HG03342 (cell line): ENCODE measurements around the gene PGA3.
"Not testable (repeated sequence)": the region's sequence is repeated elsewhere in the genome, so short reads cannot be mapped to it uniquely, and the experiment has no call there.

Experiments used
- ATAC-seq: cut with Tn5 transposase; IDR thresholded peaks from one replicate; pipeline ENCODE4 v1.9.1; 2021; ENCODE audit warnings: mild to moderate bottlenecking, moderate library complexity; ENCODE audit not compliant: unreplicated experiment

Gene PGA3

DNA sequence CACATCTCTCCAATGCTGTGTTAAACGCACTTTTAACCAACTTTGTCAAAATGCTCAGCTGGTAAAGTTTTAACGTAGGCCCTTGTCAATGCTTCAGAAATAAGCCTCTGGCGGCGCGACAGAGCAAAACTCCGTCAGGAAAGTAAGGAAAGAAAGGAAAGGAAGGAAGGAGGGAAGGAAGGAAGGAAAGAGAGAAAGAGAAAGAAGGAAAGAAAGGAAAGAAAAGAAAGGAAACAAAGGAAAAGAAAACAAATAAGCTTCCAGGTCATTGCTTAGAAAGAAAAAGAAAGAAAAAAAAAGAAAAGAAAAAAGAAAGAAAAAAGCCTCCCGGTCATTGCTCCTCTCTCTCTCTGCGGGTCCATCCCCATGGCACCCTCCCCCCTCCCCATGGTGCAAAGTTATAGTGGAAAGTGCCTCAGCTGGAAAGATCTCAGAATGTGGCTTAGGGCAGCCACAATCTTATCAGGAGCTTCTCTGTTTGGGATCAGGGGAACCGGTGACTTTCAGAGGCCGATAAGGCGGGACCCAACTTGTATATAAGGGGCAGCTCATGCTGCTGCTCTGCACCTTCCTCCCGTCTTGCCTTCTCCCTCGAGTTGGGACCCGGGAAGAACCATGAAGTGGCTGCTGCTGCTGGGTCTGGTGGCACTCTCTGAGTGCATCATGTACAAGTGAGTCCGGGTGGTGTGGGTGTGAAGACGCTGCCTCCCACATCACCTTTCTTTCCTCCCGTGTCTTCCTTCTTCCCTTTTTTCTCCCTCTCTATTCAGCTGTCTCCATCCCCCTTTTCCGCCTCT lies at the start of gene PGA3:
TSS of gene PGA3 (plus strand) at position 566 of the 797 bp plus-strand sequence. CDS start at position 616, 50 bp downstream.
- ATAC-seq, result not testable (repeated sequence)

DNA sequence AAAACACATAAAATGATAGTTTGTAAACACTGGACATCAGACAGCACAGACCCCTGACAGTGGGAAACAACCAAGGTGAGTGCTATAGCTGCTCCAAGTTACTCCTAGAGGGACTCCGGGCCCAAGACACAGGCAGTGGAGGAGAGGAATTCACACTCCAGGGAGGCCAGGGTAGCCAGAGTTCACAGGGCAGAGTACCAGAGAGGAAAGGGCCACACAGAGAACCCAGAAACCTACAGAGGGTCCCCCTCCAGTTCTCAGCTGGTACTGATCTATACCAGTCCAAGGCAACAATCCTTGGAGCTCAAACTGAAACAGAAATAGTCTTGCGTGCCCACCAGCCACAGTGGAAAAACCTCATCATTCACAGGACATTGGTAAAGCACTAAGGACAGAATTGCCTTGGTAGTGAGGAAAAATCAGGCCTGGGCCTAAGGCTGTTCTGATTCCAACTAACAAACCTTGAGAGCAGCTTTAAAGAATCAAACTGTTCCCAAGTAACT lies 49.7 kb upstream of the PGA3 start:
- ATAC-seq, result no peak

DNA sequence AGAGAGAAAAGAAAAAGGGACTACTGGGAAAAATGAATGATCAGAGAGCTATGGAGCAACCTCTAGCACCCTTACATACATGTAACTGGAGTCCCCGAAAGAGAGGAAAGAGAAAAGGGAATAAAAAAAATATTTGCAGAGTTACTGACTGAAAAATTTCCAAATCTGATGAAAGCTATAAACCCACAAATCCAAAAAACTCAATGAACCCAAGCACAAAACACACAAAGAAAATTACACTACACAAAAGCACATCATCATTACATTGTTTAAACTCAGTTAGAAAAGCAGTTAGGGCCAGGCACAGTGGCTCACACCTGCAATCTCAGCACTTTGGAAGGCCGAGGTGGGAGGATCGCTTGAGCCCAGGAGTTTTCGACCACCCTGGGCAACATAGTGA lies 48.8 kb upstream of the PGA3 start:
- ATAC-seq, result no peak

DNA sequence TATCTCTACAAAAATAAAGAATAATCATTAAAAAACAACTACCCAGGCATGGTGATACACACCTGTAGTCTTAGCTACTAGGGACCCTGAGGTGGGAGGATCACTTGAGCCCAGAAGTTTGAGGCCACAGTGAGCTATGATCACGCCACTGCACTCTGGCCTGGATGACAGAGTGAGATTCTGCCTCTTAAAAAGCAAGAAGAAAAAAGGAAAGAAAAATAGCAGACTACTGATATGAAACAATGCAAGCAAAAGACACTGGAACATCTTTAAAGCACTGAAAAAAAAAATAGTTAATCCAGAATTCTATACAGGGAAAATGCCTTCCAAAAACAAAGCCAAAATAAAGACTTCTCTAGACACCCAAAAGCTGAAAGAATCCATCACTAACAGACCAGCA lies 48.0 kb upstream of the PGA3 start:
- no peak for ATAC-seq

DNA sequence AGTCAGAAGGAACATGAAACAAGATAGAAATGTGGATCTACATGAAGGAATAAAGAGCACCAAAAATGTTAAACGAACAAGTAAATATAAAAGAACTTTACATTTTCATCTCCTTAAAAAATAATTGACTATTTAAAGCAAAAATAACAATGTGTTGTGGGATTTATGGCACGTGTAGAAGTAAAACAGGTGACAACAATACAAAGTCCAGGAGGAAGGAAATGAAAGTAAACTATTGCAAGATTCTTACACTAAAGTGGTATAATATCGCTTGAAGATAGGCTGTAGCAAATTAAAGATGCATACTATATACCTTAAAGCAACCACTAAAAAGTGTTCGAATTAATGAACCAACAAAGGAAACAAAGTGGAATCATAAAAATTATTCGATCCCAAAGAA lies 47.6 kb upstream of the PGA3 start:
- no peak for ATAC-seq

DNA sequence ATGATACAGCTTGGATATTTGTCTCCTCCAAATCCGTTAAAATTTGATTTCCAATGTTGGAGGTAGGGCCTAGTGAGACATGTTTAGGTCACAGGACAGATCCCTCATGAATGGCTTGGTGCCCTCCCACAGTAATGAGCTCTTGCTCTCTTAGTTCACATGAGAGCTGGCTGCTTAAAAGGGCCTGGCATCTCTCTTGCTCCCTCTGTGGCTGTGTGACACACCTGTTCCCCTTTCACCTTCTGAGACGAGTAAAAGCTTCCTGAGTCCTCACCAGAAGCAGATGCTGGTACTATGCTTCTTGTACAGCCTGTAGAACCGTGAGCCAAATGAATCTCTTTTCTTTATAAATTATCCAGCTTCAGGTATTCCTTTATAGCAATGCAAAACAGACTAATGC lies 45.6 kb upstream of the PGA3 start:
- no peak for ATAC-seq

DNA sequence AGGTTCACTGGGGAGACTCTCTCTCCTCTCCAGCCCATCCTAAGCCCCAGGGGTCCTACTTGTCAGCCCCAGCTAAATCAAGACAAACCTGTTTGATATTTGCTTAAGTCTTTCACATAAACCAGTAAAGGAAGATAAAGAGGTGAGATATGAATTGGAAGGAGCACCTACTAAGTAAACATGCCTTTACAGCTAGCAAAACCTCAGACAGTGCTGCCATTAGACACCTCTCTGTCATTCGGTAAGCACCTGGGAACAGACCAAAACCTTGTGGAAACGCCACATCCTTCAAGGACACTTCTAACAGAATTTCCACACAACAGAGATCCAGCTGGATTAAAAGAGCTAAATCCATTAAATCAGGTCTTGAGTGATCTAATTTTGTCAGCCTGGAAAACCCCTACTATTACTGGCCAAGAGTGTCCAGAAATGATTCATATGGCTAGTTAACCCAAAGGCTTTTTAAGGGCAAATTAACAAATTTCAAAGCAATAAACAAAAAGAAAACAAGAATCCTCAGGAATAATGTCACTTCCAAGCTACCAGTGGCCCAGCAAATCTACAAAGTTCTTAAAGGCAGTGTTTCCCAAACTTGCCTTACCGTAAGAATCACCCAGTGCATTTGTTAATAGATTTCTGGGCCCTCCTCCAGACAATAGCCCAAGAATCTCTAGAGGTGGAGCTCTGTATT lies 44.5 kb upstream of the PGA3 start:
- no peak for ATAC-seq

DNA sequence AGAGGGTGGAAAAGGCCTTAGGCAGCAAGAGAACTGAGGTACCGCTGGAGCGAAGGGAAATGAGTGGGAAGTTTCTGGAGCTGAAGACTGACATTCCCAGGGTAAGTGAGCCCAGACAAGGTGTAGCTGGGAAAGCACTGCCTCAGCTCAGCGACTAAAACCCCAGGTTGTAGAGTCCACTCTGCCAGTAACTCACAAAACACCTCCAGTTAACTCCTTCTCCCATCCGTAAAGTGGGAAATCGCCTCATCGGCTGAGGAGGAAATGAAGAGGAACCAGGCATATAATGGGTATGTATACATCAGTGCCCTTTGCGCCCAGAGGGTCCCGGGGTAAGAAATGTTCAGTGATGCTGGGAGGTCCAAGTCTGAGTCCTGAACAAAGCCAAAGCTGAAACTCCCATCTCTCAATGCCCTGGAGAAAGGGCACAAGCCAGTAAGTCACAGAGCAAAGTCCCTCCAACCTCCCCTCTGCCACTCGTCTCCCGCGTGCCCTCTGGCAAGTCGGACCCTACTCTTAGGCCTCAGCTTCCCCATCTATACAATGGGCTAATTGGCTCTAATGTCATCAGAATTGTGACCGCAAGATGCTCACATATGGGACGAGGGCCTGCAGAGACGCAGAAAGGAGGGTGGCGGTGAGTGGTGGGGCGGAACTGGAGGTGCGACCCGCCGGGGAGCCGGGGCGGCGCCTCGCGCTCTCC lies 42.7 kb upstream of the PGA3 start:
- ATAC-seq, result peak; percentile 0

DNA sequence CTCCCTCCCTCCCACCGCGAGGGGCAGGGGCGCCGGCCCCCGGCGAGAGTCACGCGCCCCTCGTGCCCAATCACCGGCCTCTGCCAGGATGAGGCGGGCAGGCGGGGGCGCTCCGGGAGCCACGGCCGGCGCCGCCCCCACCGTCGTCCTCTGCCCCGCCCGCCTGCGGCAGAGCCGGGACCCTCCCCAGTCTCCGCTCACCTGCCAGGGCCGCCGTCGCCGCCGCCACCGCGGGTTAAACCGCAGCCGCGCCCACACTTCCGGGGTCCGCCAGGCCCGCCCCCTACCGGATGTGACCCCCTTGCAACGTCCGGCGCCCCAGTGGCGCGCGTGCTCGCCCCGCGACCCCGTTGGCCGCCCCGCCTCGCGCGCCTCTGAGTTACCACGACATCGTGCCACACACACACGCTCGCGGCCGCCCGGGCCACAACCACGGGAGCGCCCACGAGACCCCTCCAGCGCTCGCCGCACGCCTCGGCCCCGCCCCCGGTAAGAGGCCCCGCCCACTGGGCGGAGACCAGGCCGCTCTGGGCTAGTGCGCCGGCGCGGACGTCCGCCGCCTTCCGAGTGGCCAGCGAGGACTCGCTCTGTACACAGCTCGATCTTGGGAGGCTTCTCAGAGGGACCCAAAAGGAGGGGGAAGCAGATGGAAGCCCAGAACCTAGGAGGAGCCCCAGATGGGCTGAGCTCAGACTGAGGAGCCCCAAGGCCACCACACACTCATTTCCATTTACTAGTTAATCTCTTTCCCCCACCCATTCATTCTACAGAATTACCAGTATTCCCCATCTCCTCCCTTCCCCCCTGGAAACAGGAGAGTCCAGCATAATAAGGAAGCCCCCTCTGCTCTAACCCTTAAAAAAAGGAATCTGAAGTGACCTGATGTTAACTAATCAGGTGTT lies 41.9 kb upstream of the PGA3 start, which contains the start of gene VPS37C:
TSS of gene VPS37C (minus strand) at position 237 of the 902 bp plus-strand sequence. CDS start 22,597 bp downstream, outside the sequence.
- ATAC-seq, result peak; percentile 68

DNA sequence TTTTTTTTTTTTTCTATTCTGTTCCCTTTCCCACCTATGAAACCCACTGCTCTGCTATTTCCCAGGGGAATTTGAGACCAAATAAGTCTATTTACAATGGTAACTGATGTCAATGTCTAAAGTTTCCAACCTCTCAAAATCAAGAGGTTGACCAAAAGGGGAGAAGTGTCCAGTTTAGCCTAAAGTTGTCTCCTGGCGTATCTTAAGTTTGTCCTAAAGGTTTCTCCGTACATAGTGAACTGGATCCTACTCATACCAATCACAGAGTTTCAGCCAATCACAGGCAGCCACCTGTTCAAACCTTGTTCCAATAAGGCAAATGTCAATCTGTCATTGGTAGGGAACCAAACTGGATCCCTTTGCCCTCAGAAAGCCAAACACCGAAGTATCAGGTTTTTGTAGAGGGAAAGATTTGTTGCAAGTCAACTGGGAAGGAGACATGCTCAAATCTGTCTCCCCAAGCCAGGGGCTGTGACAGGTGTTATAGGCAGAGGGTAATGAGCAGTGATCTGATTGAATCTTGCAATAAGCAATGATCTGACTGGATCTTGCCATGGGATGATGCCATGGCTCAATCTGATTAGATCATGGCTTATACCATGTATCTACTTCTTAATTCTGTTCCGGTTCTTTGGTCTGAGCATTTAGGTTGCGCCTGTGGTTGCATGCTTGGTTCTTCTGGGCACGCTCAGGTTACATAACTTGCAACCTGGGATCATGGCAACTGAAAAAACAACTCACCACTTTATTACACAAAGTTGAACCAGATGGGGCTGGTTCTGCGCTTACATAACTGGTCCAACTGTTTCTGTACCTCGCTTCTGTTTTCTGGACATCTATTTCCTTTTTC lies 41.0 kb upstream of the PGA3 start:
- ATAC-seq, result no peak

DNA sequence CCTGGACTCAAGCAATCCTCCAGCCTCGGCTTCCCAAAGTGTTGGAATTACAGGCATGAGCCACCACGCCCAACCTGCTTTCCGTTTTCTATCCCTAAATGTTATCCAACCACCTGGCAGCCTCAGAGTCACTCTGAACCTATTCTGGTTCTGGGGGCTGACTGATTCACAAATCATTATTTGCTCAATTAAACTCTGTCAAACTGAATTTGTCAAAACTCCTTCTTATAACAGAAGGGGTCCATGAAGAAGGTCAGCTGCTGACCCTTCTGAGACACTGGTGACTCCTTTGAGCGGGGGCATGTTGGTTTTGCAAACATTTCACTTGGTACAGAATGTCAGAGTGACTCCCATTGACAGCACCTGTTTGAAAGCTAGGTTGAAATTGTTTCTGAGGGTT lies 40.3 kb upstream of the PGA3 start:
- no peak for ATAC-seq

DNA sequence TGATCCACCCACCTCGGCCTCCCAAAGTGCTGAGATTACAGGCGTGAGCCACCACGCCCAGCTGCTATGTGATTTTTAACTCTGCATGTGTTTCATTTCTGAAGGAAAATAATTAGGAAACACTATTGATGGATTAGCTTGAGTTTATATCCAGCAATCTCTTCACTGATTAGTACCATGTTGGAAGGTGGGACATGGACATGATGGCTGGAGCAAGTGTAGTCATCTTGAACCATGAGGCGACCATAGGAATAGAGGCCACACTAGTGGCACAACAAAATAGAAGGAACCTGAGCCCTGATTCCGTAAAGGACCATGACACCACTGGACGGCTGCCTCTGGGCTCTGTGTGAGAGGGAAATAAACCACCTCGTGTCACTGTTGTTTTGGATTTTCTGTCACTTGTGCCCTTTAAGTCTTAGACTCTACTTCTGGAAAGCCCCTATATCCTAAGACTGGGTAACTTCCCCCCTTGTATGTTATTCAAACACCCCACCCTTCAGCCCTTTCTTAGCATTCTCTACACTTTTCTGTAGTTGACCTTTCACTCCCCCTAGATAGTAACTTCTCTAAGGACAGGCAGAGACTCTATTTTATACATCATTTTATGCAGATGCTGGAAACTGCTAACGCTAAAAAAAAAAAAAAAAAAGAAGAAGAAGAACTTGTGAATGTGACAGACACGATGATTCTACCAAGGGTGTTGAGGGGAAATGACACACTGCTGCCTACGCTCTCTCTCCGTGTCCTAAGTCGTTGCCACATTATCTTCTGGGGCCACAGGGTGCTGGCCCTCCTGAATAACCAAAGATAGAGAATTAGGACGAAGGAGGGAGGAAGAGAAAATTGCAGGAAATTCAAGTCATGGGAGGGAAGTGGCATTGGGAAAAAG lies 39.4 kb upstream of the PGA3 start:
- no peak for ATAC-seq

DNA sequence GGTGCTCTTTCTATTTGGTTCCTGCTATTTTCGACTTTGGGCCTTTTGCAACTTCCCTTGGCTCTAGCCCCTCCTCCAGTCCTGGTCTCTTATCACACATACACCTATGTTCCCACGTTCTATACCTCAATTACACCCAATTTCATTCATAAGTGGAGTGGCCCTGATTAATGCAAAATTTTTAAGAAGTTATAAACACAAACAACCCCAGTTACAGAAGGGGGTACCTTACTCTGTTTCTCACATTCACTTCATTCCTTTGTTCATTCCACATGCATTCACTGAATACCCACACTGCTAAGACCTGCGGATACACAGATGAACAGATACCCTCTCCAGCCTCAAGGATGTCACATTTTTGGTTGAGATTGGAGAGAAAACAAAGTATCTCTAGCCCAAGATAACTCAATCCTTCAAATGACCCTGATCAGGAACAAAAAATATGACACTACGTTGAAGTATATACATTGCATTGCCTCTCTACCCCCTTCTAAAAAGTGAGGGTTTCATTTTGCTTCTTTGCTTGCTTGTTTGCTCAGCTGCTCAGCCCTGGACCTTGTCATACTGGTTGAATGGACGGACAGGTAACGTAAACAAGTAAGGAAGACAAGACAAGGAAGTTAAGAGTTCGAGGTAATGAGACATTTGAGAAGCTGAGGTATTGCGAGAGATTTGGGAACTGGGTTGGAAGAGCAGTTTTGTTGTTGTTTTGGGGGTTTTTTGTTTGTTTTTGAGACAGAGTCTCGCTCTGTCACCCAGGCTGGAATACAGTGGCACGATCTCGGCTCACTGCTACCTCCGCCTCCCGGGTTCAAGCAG lies 38.5 kb upstream of the PGA3 start:
- ATAC-seq, result no peak

DNA sequence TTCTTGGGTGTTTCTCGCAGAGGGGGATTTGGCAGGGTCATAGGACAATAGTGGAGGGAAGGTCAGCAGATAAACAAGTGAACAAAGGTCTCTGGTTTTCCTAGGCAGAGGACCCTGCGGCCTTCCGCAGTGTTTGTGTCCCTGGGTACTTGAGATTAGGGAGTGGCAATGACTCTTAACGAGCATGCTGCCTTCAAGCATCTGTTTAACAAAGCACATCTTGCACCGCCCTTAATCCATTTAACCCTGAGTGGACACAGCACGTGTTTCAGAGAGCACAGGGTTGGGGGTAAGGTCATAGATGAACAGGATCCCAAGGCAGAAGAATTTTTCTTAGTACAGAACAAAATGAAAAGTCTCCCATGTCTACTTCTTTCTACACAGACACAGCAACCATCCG lies 37.5 kb upstream of the PGA3 start:
- ATAC-seq, result not testable (repeated sequence)

DNA sequence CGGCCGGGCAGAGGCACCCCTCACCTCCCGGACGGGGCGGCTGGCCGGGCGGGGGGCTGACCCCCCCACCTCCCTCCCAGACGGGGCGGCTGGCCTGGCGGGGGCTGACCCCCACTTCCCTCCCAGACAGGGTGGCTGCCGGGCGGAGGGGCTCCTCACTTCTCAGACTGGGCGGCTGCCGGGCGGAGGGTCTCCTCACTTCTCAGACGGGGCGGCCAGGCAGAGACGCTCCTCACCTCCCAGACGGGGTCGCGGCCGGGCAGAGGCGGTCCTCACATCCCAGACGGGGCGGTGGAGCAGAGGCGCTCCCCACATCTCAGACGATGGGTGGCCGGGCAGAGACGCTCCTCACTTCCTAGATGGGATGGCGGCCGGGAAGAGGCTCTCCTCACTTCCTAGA lies 37.0 kb upstream of the PGA3 start:
- ATAC-seq, result not testable (repeated sequence)

DNA sequence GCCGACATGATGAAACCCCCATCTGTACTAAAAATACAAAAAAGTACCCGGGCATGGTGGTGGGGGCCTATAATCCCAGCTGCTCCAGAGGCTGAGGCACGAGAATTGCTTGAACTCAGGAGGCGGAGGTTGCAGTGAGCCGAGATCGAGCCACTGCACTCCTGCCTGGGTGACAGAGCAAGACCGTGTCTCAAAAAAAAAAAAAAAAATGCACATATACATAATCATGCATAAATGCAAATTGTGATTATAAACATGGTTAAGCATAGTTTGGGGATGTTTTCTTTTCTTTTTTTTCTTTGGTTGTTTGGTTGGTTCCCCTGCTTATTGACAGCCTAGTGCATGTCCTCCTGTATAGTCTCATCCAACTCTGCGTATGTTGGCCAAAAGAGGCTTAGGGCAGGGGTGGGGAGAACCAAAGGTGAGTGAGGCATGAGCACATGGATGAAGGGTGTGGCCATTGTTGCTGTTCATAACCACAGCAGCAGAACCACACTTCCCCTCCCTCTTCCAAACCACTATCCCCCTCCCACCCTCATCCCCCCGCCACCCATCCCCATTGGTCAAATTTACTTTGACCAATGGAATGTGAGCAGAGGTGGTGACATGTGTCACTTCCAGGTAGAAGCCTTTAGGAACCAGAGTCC lies 35.1 kb upstream of the PGA3 start:
- no peak for ATAC-seq

DNA sequence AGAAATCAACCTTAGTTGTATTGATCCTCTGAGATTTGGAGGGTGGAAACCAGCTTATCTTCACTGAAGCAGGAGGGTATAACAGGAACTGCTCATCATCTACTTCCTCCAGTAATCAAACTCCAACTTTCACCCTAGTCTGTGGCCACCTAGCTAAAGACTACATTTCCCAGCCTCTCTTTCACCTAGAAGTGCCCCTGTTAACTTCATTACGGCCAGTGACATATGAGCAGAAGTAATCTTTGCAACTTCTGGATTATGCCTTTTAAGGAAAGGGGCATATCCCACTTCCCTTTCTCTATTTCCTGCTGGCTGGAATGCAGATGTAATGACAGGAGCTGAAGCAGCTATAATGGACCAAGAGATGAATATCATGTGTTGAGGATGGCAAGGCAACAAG lies 34.5 kb upstream of the PGA3 start:
- ATAC-seq, result no peak
